Endothelial cell of umbilical vein (primary cell): ENCODE data around the gene GLRA1. TPM values are rescaled to one million over a fixed set of nuclear protein-coding genes. Genes with fewer than 3 reads are reported as not detected.

ENCODE experiments used
- BruUV-seq: library from RNA; stranded (reverse); fragments of 400-500 nt; replicated peaks from 2 replicates; lab custom pipeline; 2021; lab: Mats Ljungman, UMichigan
- CTCF ChIA-PET: fragments of 300-600, 350-600 bp; sonication (Branson Sonifier 250); formaldehyde crosslinking; loops from one replicate; lab custom pipeline; 2021; ENCODE audit warnings: antibody characterized with exemption, inconsistent platforms; lab: Charles Lee
- POLR2A ChIA-PET: fragments of 300-600, 350-600 bp; sonication (Branson Sonifier 250); formaldehyde crosslinking; loops from one replicate; lab custom pipeline; 2021; ENCODE audit warnings: antibody characterized with exemption, inconsistent platforms; lab: Charles Lee
- DNase-seq: peaks from one replicate; pipeline ENCODE4 v3.0.0-alpha.2; 2011; ENCODE audit warnings: low read depth, low spot score
- FAIRE-seq: peaks from 2 replicates; lab custom pipeline; 2011; peaks lifted over from hg19 to GRCh38; lab: Jason Lieb, UNC
- H2AFZ ChIP-seq: 2 replicates; pipeline ENCODE4 v1.6.0; 2012; ENCODE audit warnings: low read depth, low read length, control low read depth, inconsistent platforms
- H3K27ac ChIP-seq: 2 replicates; pipeline ENCODE4 v1.5.1; 2011; ENCODE audit warnings: low read depth, mild to moderate bottlenecking, control low read depth, low read length, moderate library complexity; ENCODE audit not compliant: insufficient read depth
- H3K27me3 ChIP-seq, 2 experiments: 2 replicates each; pipeline versions ENCODE4 v1.6.0 to v1.6.1; 2011; ENCODE audit warnings: low read length in 2 of 2, mixed read lengths in 1 of 2; ENCODE audit not compliant: control insufficient read depth in 2 of 2, insufficient read depth in 2 of 2
- H3K36me3 ChIP-seq, 2 experiments: 2 replicates in 1 of 2; 3 replicates in 1 of 2; pipeline ENCODE4 v1.5.1; 2011; ENCODE audit warnings: low read length in 2 of 2, mild to moderate bottlenecking in 1 of 2, moderate library complexity in 1 of 2; ENCODE audit not compliant: control insufficient read depth in 2 of 2, insufficient read depth in 2 of 2; ENCODE audit errors: extremely low read depth in 1 of 2
- H3K4me1 ChIP-seq: 3 replicates; pipeline ENCODE4 v1.5.1; 2011; ENCODE audit warnings: mild to moderate bottlenecking, low read length; ENCODE audit not compliant: control insufficient read depth, insufficient read depth; ENCODE audit errors: extremely low read depth
- H3K4me2 ChIP-seq: 2 replicates; pipeline ENCODE4 v1.6.1; 2011; ENCODE audit warnings: low read length, control low read depth, mixed read lengths; ENCODE audit not compliant: insufficient read depth
- H3K4me3 ChIP-seq, 3 experiments: fragments of 200-600 bp in 1 of 3; sonication (generic), shearing (Covaris generic) in 1 of 3; replicated peaks in 1 of 3; 2 replicates each; pipeline ENCODE4 v1.5.1; 2011 to 2016; ENCODE audit warnings: control low read depth in 3 of 3, low read length in 3 of 3, mild to moderate bottlenecking in 2 of 3, inconsistent platforms in 1 of 3, low read depth in 1 of 3, moderate library complexity in 1 of 3; ENCODE audit not compliant: insufficient read depth in 1 of 3
- H3K79me2 ChIP-seq: 2 replicates; pipeline ENCODE4 v1.6.0; 2012; ENCODE audit warnings: low read length, inconsistent platforms; ENCODE audit not compliant: control insufficient read depth, insufficient read depth
- H3K9ac ChIP-seq: replicated peaks from 2 replicates; pipeline ENCODE3; 2011; ENCODE audit warnings: low read length, control low read depth; ENCODE audit not compliant: insufficient read depth; ENCODE audit errors: extremely low read depth
- H3K9me1 ChIP-seq: replicated peaks from 3 replicates; pipeline ENCODE4 v1.6.0; 2011; ENCODE audit warnings: mild to moderate bottlenecking, low read length; ENCODE audit not compliant: control insufficient read depth, insufficient read depth; ENCODE audit errors: extremely low read depth
- H3K9me3 ChIP-seq: replicated peaks from 2 replicates; pipeline ENCODE4 v1.5.1; 2012; ENCODE audit warnings: low read length, inconsistent platforms; ENCODE audit not compliant: control insufficient read depth, insufficient read depth
- H4K20me1 ChIP-seq: replicated peaks from 2 replicates; pipeline ENCODE3; 2011; ENCODE audit warnings: mild to moderate bottlenecking, low read length; ENCODE audit not compliant: control insufficient read depth, insufficient read depth; ENCODE audit errors: extremely low read depth
- EZH2 ChIP-seq: IDR thresholded peaks from 2 replicates; pipeline ENCODE4 v1.6.1; 2012; ENCODE audit warnings: borderline replicate concordance, low read depth, mild to moderate bottlenecking, moderate library complexity, low read length, inconsistent platforms; ENCODE audit not compliant: severe bottlenecking
- FOS ChIP-seq: IDR thresholded peaks from 2 replicates; pipeline ENCODE4 v1.6.1; 2011; ENCODE audit warnings: mild to moderate bottlenecking, low read length, moderate library complexity, borderline replicate concordance; ENCODE audit not compliant: insufficient read depth
- GATA2 ChIP-seq: IDR thresholded peaks from 2 replicates; pipeline ENCODE4 v1.7.0; 2011; ENCODE audit warnings: low read depth, mild to moderate bottlenecking, moderate library complexity, mixed read lengths, low read length; ENCODE audit not compliant: insufficient read length, insufficient read depth
- JUN ChIP-seq: IDR thresholded peaks from 2 replicates; pipeline ENCODE4 v1.6.1; 2011; ENCODE audit warnings: borderline replicate concordance, low read depth; ENCODE audit not compliant: insufficient read length, insufficient read depth
- MYC ChIP-seq: IDR thresholded peaks from one replicate; pipeline ENCODE4 v1.6.1; 2011; ENCODE audit warnings: mild to moderate bottlenecking, low read depth, low read length
- POLR2A ChIP-seq: IDR thresholded peaks from 2 replicates; pipeline ENCODE4 v1.6.1; 2012; ENCODE audit warnings: low read depth, mild to moderate bottlenecking, control low read depth, low read length
- POLR2AphosphoS5 ChIP-seq: IDR thresholded peaks from 2 replicates; pipeline ENCODE4 v1.6.1; 2012; ENCODE audit warnings: low read depth, mild to moderate bottlenecking, control low read depth, low read length, moderate library complexity; ENCODE audit not compliant: insufficient read depth
- dilution Hi-C: fragments of 300-500 bp; cut with MboI; formaldehyde crosslinking; loops from one replicate; pipeline ENCODE4 v1.15.0; 2019; ENCODE audit warnings: low sequenced_read_pairs; ENCODE audit not compliant: extremely low pct_ligation_motif_present
- intact Hi-C: fragments of 100-400 bp; cut with micrococcal nuclease; formaldehyde crosslinking; loops from one replicate; pipeline ENCODE4 v1.10.0; 2022
- polyA plus RNA-seq, 4 experiments: library from polyadenylated mRNA; depleted of rRNA in 3 of 4; stranded (reverse) in 3 of 4; unstranded in 1 of 4; fragments of >200 nt; gene quantifications; 2 replicates each; pipeline versions ENCODE4 v1.2.1 to v1.2.3, GENCODE V29; 2011 to 2012; ENCODE audit warnings: missing spikeins in 1 of 4
- total RNA-seq: library from RNA; stranded (reverse); gene quantifications from 2 replicates; pipeline ENCODE4 v1.2.3, GENCODE V29; 2021
- TF ChIP-seq, protein P1 (sequence below): IDR thresholded peaks from 2 replicates; pipeline ENCODE4 v1.6.1; 2011; ENCODE audit not compliant: insufficient read depth, insufficient read length
- TF ChIP-seq, protein P2 (sequence below), 2 donors: IDR thresholded peaks; 1 replicate in 1 of 2; 2 replicates in 1 of 2; pipeline ENCODE4 v1.5.1; 2011; ENCODE audit warnings: low read length in 2 of 2, mild to moderate bottlenecking in 2 of 2, moderate library complexity in 2 of 2, control low read depth in 1 of 2, inconsistent platforms in 1 of 2, low read depth in 1 of 2; ENCODE audit not compliant: insufficient read depth in 1 of 2; ENCODE audit errors: extremely low read depth in 1 of 2

Gene GLRA1
- total and polyA plus RNA-seq, 2 donors (not counting 3 experiments of a cell fraction or from before 2014, with no cell fraction given), result not detected

DNA sequence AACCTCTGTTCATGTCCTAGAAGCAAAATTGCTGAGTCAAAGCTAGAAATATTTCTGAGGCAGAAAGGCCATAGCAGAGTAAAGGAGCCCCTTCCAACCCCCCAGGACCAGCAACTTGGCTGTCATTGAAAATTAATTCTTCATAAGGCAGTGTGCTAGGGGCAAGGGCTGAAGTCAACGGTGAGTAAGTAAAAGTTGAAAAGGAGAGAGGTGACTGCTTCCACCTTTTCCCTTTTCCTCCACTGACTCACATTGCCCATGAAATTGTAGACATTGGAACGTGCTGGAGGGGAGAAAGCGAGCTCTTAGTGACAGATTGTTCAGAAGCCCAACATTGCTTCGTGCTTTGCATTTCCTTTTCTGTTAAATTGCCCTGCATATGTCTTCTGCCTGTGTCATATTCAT is 19.1 kb downstream of the GLRA1 start:
- Histone ChIP-seq H3K4me3 (no peak overlapping the region), H3K79me2 (no peaks in the 10 kb centered on the region), H4K20me1 (no peaks in the 10 kb centered on the region), H3K36me3 (no peaks in the 10 kb centered on the region), H3K9me1 (no peaks in the 10 kb centered on the region), H3K4me1 (no peaks in the 10 kb centered on the region), H3K27me3 (peaks cover 3 to 4% of the 10 kb centered on the region in 2 experiments), H3K9ac (no peak overlapping the region), H3K4me2 (no peak overlapping the region), H2AFZ (no peak overlapping the region), H3K9me3 (no peaks in the 10 kb centered on the region), H3K27ac (no peak overlapping the region)
- no TSS peak for BruUV-seq
- ChIA-PET CTCF (no interaction called here), POLR2A (no interaction called here)
- dilution Hi-C loops, result no loop called here
- FAIRE-seq (no peak), DNase-seq (no peak)
- no peak for TF ChIP-seq POLR2A
- TF ChIP-seq GATA2, result no peak
- TF ChIP-seq FOS, result no peak
- no peak for TF ChIP-seq POLR2AphosphoS5
- no peak for TF ChIP-seq MYC
- TF ChIP-seq, protein P1, sequence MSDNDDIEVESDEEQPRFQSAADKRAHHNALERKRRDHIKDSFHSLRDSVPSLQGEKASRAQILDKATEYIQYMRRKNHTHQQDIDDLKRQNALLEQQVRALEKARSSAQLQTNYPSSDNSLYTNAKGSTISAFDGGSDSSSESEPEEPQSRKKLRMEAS, result no peak
- TF ChIP-seq, protein P2, sequence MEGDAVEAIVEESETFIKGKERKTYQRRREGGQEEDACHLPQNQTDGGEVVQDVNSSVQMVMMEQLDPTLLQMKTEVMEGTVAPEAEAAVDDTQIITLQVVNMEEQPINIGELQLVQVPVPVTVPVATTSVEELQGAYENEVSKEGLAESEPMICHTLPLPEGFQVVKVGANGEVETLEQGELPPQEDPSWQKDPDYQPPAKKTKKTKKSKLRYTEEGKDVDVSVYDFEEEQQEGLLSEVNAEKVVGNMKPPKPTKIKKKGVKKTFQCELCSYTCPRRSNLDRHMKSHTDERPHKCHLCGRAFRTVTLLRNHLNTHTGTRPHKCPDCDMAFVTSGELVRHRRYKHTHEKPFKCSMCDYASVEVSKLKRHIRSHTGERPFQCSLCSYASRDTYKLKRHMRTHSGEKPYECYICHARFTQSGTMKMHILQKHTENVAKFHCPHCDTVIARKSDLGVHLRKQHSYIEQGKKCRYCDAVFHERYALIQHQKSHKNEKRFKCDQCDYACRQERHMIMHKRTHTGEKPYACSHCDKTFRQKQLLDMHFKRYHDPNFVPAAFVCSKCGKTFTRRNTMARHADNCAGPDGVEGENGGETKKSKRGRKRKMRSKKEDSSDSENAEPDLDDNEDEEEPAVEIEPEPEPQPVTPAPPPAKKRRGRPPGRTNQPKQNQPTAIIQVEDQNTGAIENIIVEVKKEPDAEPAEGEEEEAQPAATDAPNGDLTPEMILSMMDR (IDR thresholded peaks at IDR 0.05; ENCODE audit: extremely low read depth in 1 of 2, insufficient read depth in 1 of 2, low read depth in 1 of 2, low read length in 2 of 2), result no peak
- TF ChIP-seq JUN, result no peak
- no peak for TF ChIP-seq EZH2
- intact Hi-C loops, result no loop called here
